Measurements from ENCODE around the gene PSMB4.

Gene PSMB4

DNA sequence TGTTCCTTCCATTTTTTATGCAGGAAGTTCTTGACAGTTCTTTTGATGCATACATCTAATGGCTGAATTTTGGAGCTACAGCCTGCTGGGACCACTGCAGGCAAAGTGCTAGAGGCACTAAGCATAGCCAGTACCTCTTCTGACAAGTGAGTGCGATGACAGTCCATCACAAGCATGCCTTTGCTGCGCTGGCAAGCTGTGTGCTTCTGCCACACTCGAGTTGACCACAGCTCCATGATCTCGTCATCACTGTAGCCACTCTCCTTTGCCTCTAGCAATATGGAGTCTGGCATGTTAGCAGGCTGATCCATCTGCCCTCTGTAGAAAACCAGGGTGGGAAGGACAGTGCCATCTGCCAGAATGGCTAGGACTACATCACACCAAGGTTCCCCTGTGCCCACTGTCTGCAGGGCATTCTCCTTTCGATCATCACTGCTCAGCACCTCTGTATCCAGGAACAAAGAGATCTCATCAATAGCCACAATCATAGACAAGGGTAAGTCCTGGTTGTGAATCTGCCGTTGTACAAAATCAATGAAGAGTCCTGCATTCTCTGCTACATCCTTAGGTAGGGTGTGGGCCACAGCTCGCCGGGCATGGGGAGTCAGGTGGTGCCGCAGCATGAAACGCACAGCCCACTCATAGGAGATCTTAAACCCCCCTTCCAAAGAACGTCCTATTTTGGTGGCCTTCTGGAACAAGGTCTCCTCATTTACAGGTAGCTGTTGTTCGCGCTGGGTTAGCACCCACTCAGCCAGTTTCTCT is 6.0 kb downstream of the PSMB4 start:
- DNase-seq (ENCODE audit: low read depth): no peak
- TF ChIP-seq, protein P1, sequence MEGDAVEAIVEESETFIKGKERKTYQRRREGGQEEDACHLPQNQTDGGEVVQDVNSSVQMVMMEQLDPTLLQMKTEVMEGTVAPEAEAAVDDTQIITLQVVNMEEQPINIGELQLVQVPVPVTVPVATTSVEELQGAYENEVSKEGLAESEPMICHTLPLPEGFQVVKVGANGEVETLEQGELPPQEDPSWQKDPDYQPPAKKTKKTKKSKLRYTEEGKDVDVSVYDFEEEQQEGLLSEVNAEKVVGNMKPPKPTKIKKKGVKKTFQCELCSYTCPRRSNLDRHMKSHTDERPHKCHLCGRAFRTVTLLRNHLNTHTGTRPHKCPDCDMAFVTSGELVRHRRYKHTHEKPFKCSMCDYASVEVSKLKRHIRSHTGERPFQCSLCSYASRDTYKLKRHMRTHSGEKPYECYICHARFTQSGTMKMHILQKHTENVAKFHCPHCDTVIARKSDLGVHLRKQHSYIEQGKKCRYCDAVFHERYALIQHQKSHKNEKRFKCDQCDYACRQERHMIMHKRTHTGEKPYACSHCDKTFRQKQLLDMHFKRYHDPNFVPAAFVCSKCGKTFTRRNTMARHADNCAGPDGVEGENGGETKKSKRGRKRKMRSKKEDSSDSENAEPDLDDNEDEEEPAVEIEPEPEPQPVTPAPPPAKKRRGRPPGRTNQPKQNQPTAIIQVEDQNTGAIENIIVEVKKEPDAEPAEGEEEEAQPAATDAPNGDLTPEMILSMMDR (conservative IDR thresholded peaks at IDR 0.05; ENCODE audit: low read depth, low read length): no peak
- H3K4me3 ChIP-seq (ENCODE audit: low read depth, low read length): no peak overlapping the region

DNA sequence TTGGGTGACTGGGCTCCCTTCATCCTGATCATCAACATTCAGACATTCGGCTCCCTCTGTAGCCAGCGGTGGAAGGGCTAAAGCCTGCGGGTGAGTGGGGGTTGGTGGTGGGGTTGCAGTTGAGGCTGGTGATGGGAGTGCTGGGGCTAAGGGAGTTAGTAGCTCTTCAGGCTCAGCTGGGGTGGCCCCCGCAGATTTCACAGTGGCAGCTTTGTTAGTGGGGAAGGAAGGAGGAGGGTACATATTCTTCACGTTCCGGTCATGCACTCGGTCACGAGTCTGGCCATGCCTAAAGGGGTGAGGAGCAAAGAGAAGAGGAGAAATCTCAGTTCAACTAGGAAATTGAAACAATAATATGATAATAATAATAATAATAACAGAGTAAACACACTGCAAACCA is 6.8 kb downstream of the PSMB4 start:
- TF ChIP-seq, protein P1 (conservative IDR thresholded peaks at IDR 0.05; ENCODE audit: low read depth, low read length): no peak
- no peak for DNase-seq (ENCODE audit: low read depth)
- no peak overlapping the region for H3K4me3 ChIP-seq (ENCODE audit: low read depth, low read length)

DNA sequence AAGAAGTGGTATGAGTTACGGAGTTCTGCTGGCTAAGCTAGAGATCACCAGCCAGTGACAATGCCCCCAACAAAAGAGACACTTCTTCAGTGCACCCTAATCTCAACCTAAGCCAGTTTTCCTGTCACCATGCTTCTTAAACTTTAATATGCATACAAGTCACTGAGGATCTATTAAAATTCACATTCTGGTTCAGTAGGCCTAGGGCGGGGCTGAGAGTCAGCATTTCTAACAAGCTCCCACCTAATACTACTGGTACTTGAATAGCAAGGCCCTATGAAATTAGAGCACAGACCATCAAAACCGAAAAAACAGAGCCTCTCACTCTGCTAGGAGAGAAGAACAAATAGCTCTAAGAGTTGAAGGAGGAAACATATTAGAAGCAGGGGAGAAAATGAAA is 7.9 kb downstream of the PSMB4 start:
- no peak overlapping the region for H3K4me3 ChIP-seq (ENCODE audit: low read depth, low read length)
- no peak for DNase-seq (ENCODE audit: low read depth)
- TF ChIP-seq, protein P1 (conservative IDR thresholded peaks at IDR 0.05; ENCODE audit: low read depth, low read length): no peak

DNA sequence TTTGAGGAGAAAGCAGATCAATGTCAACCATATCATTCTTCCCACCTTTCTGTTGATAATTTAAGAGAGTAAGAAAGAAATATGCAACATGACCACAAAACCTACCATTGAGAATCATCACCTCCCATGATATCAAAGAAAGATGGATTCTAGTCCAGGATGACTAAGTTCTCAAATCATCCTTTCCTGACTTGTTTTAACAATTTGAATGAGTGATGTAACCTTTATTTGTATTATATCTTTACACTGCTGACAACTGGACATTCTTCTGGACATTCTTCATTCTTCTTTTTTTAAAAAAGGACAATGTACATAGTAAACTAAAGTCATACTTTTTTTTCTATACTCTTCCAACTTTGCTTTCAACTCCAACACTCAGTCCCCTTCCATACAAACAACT is 9.5 kb downstream of the PSMB4 start:
- no peak overlapping the region for H3K4me3 ChIP-seq (ENCODE audit: low read depth, low read length)
- TF ChIP-seq, protein P1 (conservative IDR thresholded peaks at IDR 0.05; ENCODE audit: low read depth, low read length): no peak
- no peak for DNase-seq (ENCODE audit: low read depth)

DNA sequence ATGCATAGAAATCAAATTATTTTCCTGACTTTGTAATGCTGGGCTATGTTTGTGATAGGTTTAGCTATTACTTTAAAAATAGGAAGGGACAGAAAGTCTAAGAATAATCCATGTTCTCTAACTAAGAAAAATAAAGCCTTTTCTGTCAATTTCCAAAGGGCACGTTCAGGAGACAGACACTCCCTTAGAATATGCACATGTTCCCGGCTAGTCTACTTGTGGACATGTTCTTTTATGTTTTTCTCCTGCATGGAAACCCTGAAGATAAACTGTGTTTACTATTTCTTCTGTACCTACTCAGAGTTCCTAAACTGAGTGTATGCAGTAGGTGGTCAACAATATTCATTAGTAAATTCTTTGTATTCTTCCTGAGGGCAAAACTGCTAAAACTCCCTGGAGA is 12.5 kb downstream of the PSMB4 start:
- TF ChIP-seq, protein P1 (conservative IDR thresholded peaks at IDR 0.05; ENCODE audit: low read depth, low read length): no peak

DNA sequence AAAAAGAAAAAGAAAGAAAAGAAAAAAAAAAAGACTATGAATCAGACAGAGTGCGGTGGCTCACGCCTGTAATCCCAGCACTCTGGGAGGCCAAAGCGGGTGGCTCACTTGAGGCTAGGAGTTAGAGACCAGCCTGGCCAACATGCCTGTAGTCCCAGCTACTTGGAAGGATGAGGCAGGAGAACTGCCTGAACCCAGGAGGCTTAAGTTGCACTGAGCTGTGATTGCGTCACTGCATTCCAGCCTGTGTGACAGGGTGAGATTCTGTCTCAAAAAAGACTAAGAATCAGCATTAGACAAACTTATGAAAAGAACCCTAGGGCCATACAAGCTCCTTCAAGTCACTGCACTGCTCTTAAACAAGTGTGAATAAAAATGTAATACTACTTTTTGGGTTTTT is 16.9 kb downstream of the PSMB4 start:
- DNase-seq (ENCODE audit: low read depth): peak; percentile 87
- TF ChIP-seq, protein P1 (conservative IDR thresholded peaks at IDR 0.05; ENCODE audit: low read depth, low read length): no peak
- no peak overlapping the region for H3K4me3 ChIP-seq (ENCODE audit: low read depth, low read length)

More for the DNA sequence above, 12.5 kb downstream of the PSMB4 start:
- H3K4me3 ChIP-seq (ENCODE audit: low read depth, low read length): no peak overlapping the region
- DNase-seq (ENCODE audit: low read depth): no peak

DNA sequence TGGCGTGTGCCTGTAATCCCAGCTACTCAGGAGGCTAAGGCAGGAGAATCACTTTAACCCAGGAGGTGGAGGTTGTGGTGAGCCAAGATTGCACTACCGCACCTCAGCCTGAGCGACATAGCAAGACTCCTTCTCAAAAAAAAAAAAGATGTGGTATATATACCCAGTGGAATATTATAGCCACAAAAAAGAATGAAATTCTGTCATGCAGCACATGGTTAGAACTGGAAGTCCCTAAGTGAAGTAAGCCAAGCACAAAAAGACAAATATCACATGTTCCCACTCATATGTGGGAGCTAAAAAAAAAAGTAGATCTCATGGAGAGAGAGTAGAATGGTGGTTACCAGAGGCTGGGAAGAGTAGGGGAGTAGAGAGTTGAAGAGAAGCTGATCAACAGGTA is 18.7 kb downstream of the PSMB4 start:
- no peak overlapping the region for H3K4me3 ChIP-seq (ENCODE audit: low read depth, low read length)
- no peak for DNase-seq (ENCODE audit: low read depth)
- TF ChIP-seq, protein P1 (conservative IDR thresholded peaks at IDR 0.05; ENCODE audit: low read depth, low read length): no peak

Data from choroid plexus epithelial cell (primary cell).